IMR-90 (cell line): ENCODE results near the gene TCF7. TPM values are rescaled to one million over a fixed set of nuclear protein-coding genes. Genes with fewer than 3 reads are reported as not detected.

Experiments
- ATAC-seq: fragments of 200-7000 bp; cut with Tn5 transposase; 2 replicates; pipeline ENCODE4 v1.9.1; 2020; ENCODE audit warnings: low read depth, mild to moderate bottlenecking, moderate library complexity
- BruUV-seq: library from RNA; stranded (reverse); fragments of 400-500 nt; replicated peaks from 2 replicates; lab custom pipeline; 2021; lab: Mats Ljungman, UMichigan
- CTCF ChIA-PET: fragments of 300-600 bp; formaldehyde crosslinking; extraction: SDS; loops from one replicate; lab custom pipeline; 2021; ENCODE audit warnings: antibody characterized with exemption; lab: Yijun Ruan, JAX
- POLR2A ChIA-PET: fragments of 300-600 bp; sonication (Branson Sonifier 250); formaldehyde crosslinking; loops from one replicate; lab custom pipeline; 2022; ENCODE audit warnings: antibody characterized with exemption; ENCODE audit not compliant: unreplicated experiment; lab: Charles Lee
- DNase-seq: peaks from one replicate; pipeline ENCODE4 v3.0.0; 2013
- H2AFZ ChIP-seq: replicated peaks from 2 replicates; pipeline ENCODE3; 2013; ENCODE audit warnings: low read length, mild to moderate bottlenecking; ENCODE audit not compliant: poor library complexity
- H2AK5ac ChIP-seq: 2 replicates; pipeline ENCODE4 v1.6.1; 2013; ENCODE audit warnings: low read depth, low read length, inconsistent platforms
- H2AK9ac ChIP-seq: replicated peaks from 2 replicates; pipeline ENCODE3; 2013; ENCODE audit warnings: mild to moderate bottlenecking, low read depth, low read length, moderate library complexity; ENCODE audit not compliant: poor library complexity
- H2BK120ac ChIP-seq: 2 replicates; pipeline ENCODE4 v1.6.1; 2013; ENCODE audit warnings: low read depth, low read length, inconsistent platforms
- H2BK15ac ChIP-seq: 3 replicates; pipeline ENCODE4 v1.6.1; 2013; ENCODE audit warnings: low read depth, low read length, inconsistent platforms
- H2BK20ac ChIP-seq: 2 replicates; pipeline ENCODE4 v1.6.1; 2013; ENCODE audit warnings: low read depth, mild to moderate bottlenecking, inconsistent platforms, low read length, moderate library complexity
- H2BK5ac ChIP-seq: 2 replicates; pipeline ENCODE4 v1.6.1; 2013; ENCODE audit warnings: mild to moderate bottlenecking, low read depth, low read length, inconsistent platforms; ENCODE audit not compliant: poor library complexity, severe bottlenecking
- H3K14ac ChIP-seq: replicated peaks from 2 replicates; pipeline ENCODE4 v1.6.1; 2013; ENCODE audit warnings: low read depth, low read length, inconsistent platforms
- H3K18ac ChIP-seq: 2 replicates; pipeline ENCODE4 v1.6.1; 2013; ENCODE audit warnings: low read depth, low read length, control low read depth
- H3K23ac ChIP-seq: 2 replicates; pipeline ENCODE4 v1.6.1; 2013; ENCODE audit warnings: low read depth, low read length, inconsistent platforms
- H3K27ac ChIP-seq: 2 replicates; pipeline ENCODE4 v1.5.1; 2013; ENCODE audit warnings: mild to moderate bottlenecking, control low read depth, low read length; ENCODE audit not compliant: insufficient read depth
- H3K27me3 ChIP-seq: 2 replicates; pipeline ENCODE4 v1.6.1; 2013; ENCODE audit warnings: low read length; ENCODE audit not compliant: control insufficient read depth, insufficient read depth
- H3K36me3 ChIP-seq: 2 replicates; pipeline ENCODE4 v1.6.1; 2013; ENCODE audit warnings: low read length, mixed read lengths; ENCODE audit not compliant: control insufficient read depth, insufficient read depth
- H3K4ac ChIP-seq: 2 replicates; pipeline ENCODE4 v1.6.1; 2013; ENCODE audit warnings: low read depth, low read length, inconsistent platforms
- H3K4me1 ChIP-seq: 2 replicates; pipeline ENCODE4 v1.6.1; 2013; ENCODE audit warnings: low read length, mixed read lengths; ENCODE audit not compliant: control insufficient read depth, insufficient read depth
- H3K4me2 ChIP-seq: 2 replicates; pipeline ENCODE4 v1.6.1; 2013; ENCODE audit warnings: low read depth, mild to moderate bottlenecking, control low read depth, low read length, moderate library complexity
- H3K4me3 ChIP-seq: 2 replicates; pipeline ENCODE4 v1.5.1; 2013; ENCODE audit warnings: low read depth, mild to moderate bottlenecking, control low read depth, low read length, moderate library complexity; ENCODE audit not compliant: insufficient read depth
- H3K56ac ChIP-seq: 2 replicates; pipeline ENCODE4 v1.6.1; 2013; ENCODE audit warnings: low read length, inconsistent platforms; ENCODE audit not compliant: insufficient read depth; ENCODE audit errors: extremely low read depth
- H3K79me1 ChIP-seq, 2 experiments: 2 replicates each; pipeline ENCODE4 v1.6.1; 2013; ENCODE audit warnings: low read length in 2 of 2, inconsistent platforms in 1 of 2, low read depth in 1 of 2
- H3K9ac ChIP-seq: 2 replicates; pipeline ENCODE4 v1.6.1; 2013; ENCODE audit warnings: low read depth, low read length, control low read depth
- H3K9me1 ChIP-seq: 2 replicates; pipeline ENCODE4 v1.6.1; 2013; ENCODE audit warnings: low read length, inconsistent platforms; ENCODE audit not compliant: insufficient read depth
- H3K9me3 ChIP-seq: 2 replicates; pipeline ENCODE4 v1.6.1; 2013; ENCODE audit warnings: low read length; ENCODE audit not compliant: control insufficient read depth, insufficient read depth
- H4K20me1 ChIP-seq: 2 replicates; pipeline ENCODE4 v1.6.1; 2013; ENCODE audit warnings: low read length, inconsistent platforms; ENCODE audit not compliant: insufficient read depth
- H4K5ac ChIP-seq: 2 replicates; pipeline ENCODE4 v1.6.1; 2013; ENCODE audit warnings: mild to moderate bottlenecking, low read depth, low read length, control low read depth
- H4K8ac ChIP-seq, 2 experiments: 2 replicates each; pipeline ENCODE4 v1.6.1; 2013; ENCODE audit warnings: low read depth in 2 of 2, low read length in 2 of 2, control low read depth in 1 of 2, inconsistent platforms in 1 of 2
- H4K91ac ChIP-seq: 2 replicates; pipeline ENCODE4 v1.6.1; 2013; ENCODE audit warnings: low read depth, low read length, inconsistent platforms; ENCODE audit not compliant: insufficient read depth
- BHLHE40 ChIP-seq: fragments of 150-350 bp; IDR thresholded peaks from 2 replicates; pipeline ENCODE4 v1.6.1; 2016; ENCODE audit warnings: mild to moderate bottlenecking, low read depth, low read length
- CEBPB ChIP-seq: IDR thresholded peaks from 2 replicates; pipeline ENCODE4 v1.6.1; 2012; ENCODE audit warnings: low read depth, low read length, improper control_type of control experiment
- CHD1 ChIP-seq: IDR thresholded peaks from 2 replicates; pipeline ENCODE4 v1.6.1; 2012; ENCODE audit warnings: low read depth, low read length, improper control_type of control experiment
- CTCF ChIP-seq: conservative IDR thresholded peaks from 2 replicates; pipeline ENCODE4 v1.5.1; 2012; ENCODE audit warnings: mild to moderate bottlenecking, low read depth, low read length, improper control_type of control experiment
- ELK1 ChIP-seq: fragments of 150-350 bp; IDR thresholded peaks from 2 replicates; pipeline ENCODE4 v1.6.1; 2016; ENCODE audit warnings: low read depth, mild to moderate bottlenecking, low read length, moderate library complexity, borderline replicate concordance
- FOS ChIP-seq: fragments of 150-350 bp; IDR thresholded peaks from 2 replicates; pipeline ENCODE4 v1.6.1; 2016; ENCODE audit warnings: low read depth, low read length
- MAFK ChIP-seq: IDR thresholded peaks from 2 replicates; pipeline ENCODE4 v1.6.1; 2012; ENCODE audit warnings: low read depth, low read length, improper control_type of control experiment
- MAZ ChIP-seq: IDR thresholded peaks from 2 replicates; pipeline ENCODE4 v1.6.1; 2012; ENCODE audit warnings: low read depth, mild to moderate bottlenecking, low read length, improper control_type of control experiment, moderate library complexity, borderline replicate concordance
- MXI1 ChIP-seq: IDR thresholded peaks from 2 replicates; pipeline ENCODE4 v1.6.1; 2012; ENCODE audit warnings: low read depth, mild to moderate bottlenecking, low read length, moderate library complexity, borderline replicate concordance
- NFE2L2 ChIP-seq: fragments of 150-350 bp; IDR thresholded peaks from 2 replicates; pipeline ENCODE4 v1.6.1; 2016; ENCODE audit warnings: low read depth, mild to moderate bottlenecking, low read length
- POLR2A ChIP-seq: IDR thresholded peaks from 2 replicates; pipeline ENCODE4 v1.6.1; 2012; ENCODE audit warnings: mild to moderate bottlenecking, low read depth, low read length
- RAD21 ChIP-seq: IDR thresholded peaks from 2 replicates; pipeline ENCODE4 v1.6.1; 2012; ENCODE audit warnings: low read length, improper control_type of control experiment
- RCOR1 ChIP-seq: IDR thresholded peaks from 2 replicates; pipeline ENCODE4 v1.6.1; 2012; ENCODE audit warnings: mild to moderate bottlenecking, low read length, improper control_type of control experiment; ENCODE audit not compliant: insufficient replicate concordance
- RFX5 ChIP-seq: IDR thresholded peaks from 2 replicates; pipeline ENCODE4 v1.8.0; 2012; ENCODE audit warnings: low read depth, mild to moderate bottlenecking, low read length, moderate library complexity
- SMC3 ChIP-seq: fragments of 150-350 bp; IDR thresholded peaks from 2 replicates; pipeline ENCODE4 v1.6.1; 2016; ENCODE audit warnings: low read depth, mild to moderate bottlenecking, antibody characterized with exemption, low read length, moderate library complexity
- USF2 ChIP-seq: fragments of 150-350 bp; IDR thresholded peaks from 2 replicates; pipeline ENCODE4 v1.6.1; 2017; ENCODE audit warnings: mild to moderate bottlenecking, antibody characterized with exemption, low read length, low read depth
- WGBS, 2 experiments: methylation state at CpG; one replicate each; pipeline versions ENCODE4 v1.1.5 to v1.1.7; 2013; ENCODE audit warnings: missing lambda C conversion rate in 2 of 2; ENCODE audit not compliant: insufficient read length in 1 of 2; ENCODE audit errors: extremely low coverage in 2 of 2; 5-methylcytosine and 5-hydroxymethylcytosine counted together
- dilution Hi-C: fragments of 300-500 bp; cut with HindIII; formaldehyde crosslinking; loops from one replicate; pipeline ENCODE4 v1.14.3; 2018; ENCODE audit warnings: low sequenced_read_pairs; ENCODE audit not compliant: unreplicated experiment
- in situ Hi-C: fragments of 300-500 bp; cut with MboI; formaldehyde crosslinking; loops from 3 replicates; pipeline ENCODE4 v1.14.3; 2019; ENCODE audit warnings: low sequenced_read_pairs, inconsistent platforms, mixed read lengths
- intact Hi-C: fragments of 100-400 bp; cut with micrococcal nuclease; formaldehyde crosslinking; loops from 2 replicates; pipeline ENCODE4 v1.10.0; 2022
- polyA plus RNA-seq, 3 experiments: library from polyadenylated mRNA; depleted of rRNA; stranded (reverse); fragments of >200 nt; gene quantifications; 2 replicates each; pipeline ENCODE4 v1.2.3, GENCODE V29; 2012; ENCODE audit warnings: low replicate concordance in 1 of 3
- total RNA-seq: library from RNA; depleted of rRNA; stranded (reverse); fragments of >200 nt; gene quantifications from 2 replicates; pipeline ENCODE4 v1.2.3, GENCODE V29; 2012

The TCF7 gene
- total and polyA plus RNA-seq, 2 of the 4 experiments (the other 2 are of a cell fraction) = 1.3 to 3.4 TPM

- Histone ChIP-seq H4K5ac (no peak overlapping the region), H2BK20ac (no peak overlapping the region), H3K27ac (no peak overlapping the region), H3K4ac (no peak overlapping the region), H3K79me1 (no peaks in the 10 kb centered on the region; a peak in 1 of 4 replicates), H2BK120ac (no peak overlapping the region), H4K20me1 (peaks cover 3% of the 10 kb centered on the region; the same call in 1 of the 2 replicates), H3K14ac (no peak overlapping the region), H2AK9ac (no peak overlapping the region), H3K9me1 (peaks cover 4% of the 10 kb centered on the region; the same call in 1 of the 2 replicates), H3K4me2 (no peak overlapping the region), H3K9ac (no peak overlapping the region), H3K9me3 (no peaks in the 10 kb centered on the region), H3K23ac (no peak overlapping the region), H3K4me3 (no peak overlapping the region), H3K18ac (no peak overlapping the region), H3K27me3 (peaks cover 4% of the 10 kb centered on the region; the same call in 1 of the 2 replicates), H3K56ac (no peak overlapping the region), H4K91ac (no peak overlapping the region), H2AK5ac (no peak overlapping the region), H2BK5ac (no peak overlapping the region), H2AFZ (no peak overlapping the region), H2BK15ac (no peak overlapping the region), H4K8ac (no peak overlapping the region), H3K36me3 (no peaks in the 10 kb centered on the region), H3K4me1 (no peaks in the 10 kb centered on the region)
- in situ Hi-C loops (no loop called here), intact Hi-C loops (no loop called here), dilution Hi-C loops (no loop called here)
- ChIA-PET CTCF (interaction anchor here (0.9 to 1.6 kb wide), 2 partner anchors 22 to 79 kb away, joined by 3 read pairs; no protein-coding TSS in a partner anchor), POLR2A (no interaction called here)
- 100% methylated on average over 1 of the region's 4 CpGs; no CpG with 5 or more reads in 1 of the 2 experiments for WGBS, 2 experiments
- ATAC-seq (no peak), DNase-seq (no peak)
- BruUV-seq = no TSS peak
- TF ChIP-seq ELK1 (no peak), FOS (no peak), POLR2A (no peak), SMC3 (no peak), BHLHE40 (no peak), MXI1 (no peak), RCOR1 (no peak), CHD1 (no peak), USF2 (no peak), MAZ (no peak), RAD21 (no peak), RFX5 (no peak), CEBPB (no peak), NFE2L2 (no peak), CTCF (no peak), MAFK (no peak)
Observed at GRCh38 chr5:134118212-134118835, 3.8 kb downstream of the TCF7 start.
